ENCODE measurements around the gene ATG9A. TPM values are rescaled to one million over a fixed set of nuclear protein-coding genes. Genes with fewer than 3 reads are reported as not detected.

The ATG9A gene
- total RNA-seq, 1 donor from 2014 or later, result 83.6 TPM

- TF ChIP-seq CTCF (IDR thresholded peaks at IDR 0.05), result no peak
- peak overlapping the region; percentile 67 for H3K4me3 Mint-ChIP-seq (ENCODE audit: unreplicated experiment)
- H3K9me3 Mint-ChIP-seq (ENCODE audit: unreplicated experiment), result no peaks in the 10 kb centered on the region
- no peaks in the 10 kb centered on the region for H3K36me3 Mint-ChIP-seq (ENCODE audit: unreplicated experiment)
- H3K27me3 Mint-ChIP-seq (ENCODE audit: unreplicated experiment), result peaks cover 19% of the 10 kb centered on the region
- no peak for DNase-seq (ENCODE audit: extremely low spot score, unreplicated experiment)
- no peak overlapping the region for H3K27ac Mint-ChIP-seq (ENCODE audit: unreplicated experiment)
- peaks cover 57% of the 10 kb centered on the region for H3K4me1 Mint-ChIP-seq (ENCODE audit: unreplicated experiment)
Measured at GRCh38 chr2:219252570-219252899, 23.1 kb upstream of the ATG9A start.

GRCh38 chr2:219252084-219252483, 22.6 kb upstream of the ATG9A start:
- peak overlapping the region; percentile 67 for H3K27ac Mint-ChIP-seq (ENCODE audit: unreplicated experiment)
- H3K36me3 Mint-ChIP-seq (ENCODE audit: unreplicated experiment), result no peaks in the 10 kb centered on the region
- H3K4me3 Mint-ChIP-seq (ENCODE audit: unreplicated experiment), result no peak overlapping the region
- TF ChIP-seq CTCF (IDR thresholded peaks at IDR 0.05), result no peak
- peaks cover 19% of the 10 kb centered on the region for H3K27me3 Mint-ChIP-seq (ENCODE audit: unreplicated experiment)
- no peaks in the 10 kb centered on the region for H3K9me3 Mint-ChIP-seq (ENCODE audit: unreplicated experiment)
- H3K4me1 Mint-ChIP-seq (ENCODE audit: unreplicated experiment), result peaks cover 57% of the 10 kb centered on the region
- no peak for DNase-seq (ENCODE audit: extremely low spot score, unreplicated experiment)

GRCh38 chr2:219251656-219252055, 22.2 kb upstream of the ATG9A start:
- no peaks in the 10 kb centered on the region for H3K36me3 Mint-ChIP-seq (ENCODE audit: unreplicated experiment)
- H3K4me1 Mint-ChIP-seq (ENCODE audit: unreplicated experiment), result peaks cover 57% of the 10 kb centered on the region
- no peaks in the 10 kb centered on the region for H3K9me3 Mint-ChIP-seq (ENCODE audit: unreplicated experiment)

GRCh38 chr2:219250049-219250781, 20.8 kb upstream of the ATG9A start:
- no peaks in the 10 kb centered on the region for H3K9me3 Mint-ChIP-seq (ENCODE audit: unreplicated experiment)
- H3K27ac Mint-ChIP-seq (ENCODE audit: unreplicated experiment), result peak overlapping the region; percentile 94
- no peak for DNase-seq (ENCODE audit: extremely low spot score, unreplicated experiment)
- no peak overlapping the region for H3K4me3 Mint-ChIP-seq (ENCODE audit: unreplicated experiment)
- peaks cover 9% of the 10 kb centered on the region for H3K27me3 Mint-ChIP-seq (ENCODE audit: unreplicated experiment)
- peaks cover 62% of the 10 kb centered on the region for H3K4me1 Mint-ChIP-seq (ENCODE audit: unreplicated experiment)
- TF ChIP-seq CTCF (IDR thresholded peaks at IDR 0.05), result no peak
- no peaks in the 10 kb centered on the region for H3K36me3 Mint-ChIP-seq (ENCODE audit: unreplicated experiment)

More at GRCh38 chr2:219251656-219252055, 22.2 kb upstream of the ATG9A start:
- no peak for DNase-seq (ENCODE audit: extremely low spot score, unreplicated experiment)
- Mint-ChIP-seq H3K27me3 (ENCODE audit: unreplicated experiment) (peaks cover 19% of the 10 kb centered on the region), H3K4me3 (ENCODE audit: unreplicated experiment) (no peak overlapping the region), H3K27ac (ENCODE audit: unreplicated experiment) (peak overlapping the region; percentile 67)
- no peak for TF ChIP-seq CTCF (IDR thresholded peaks at IDR 0.05)

GRCh38 chr2:219249203-219249980, 20.0 kb upstream of the ATG9A start:
- H3K4me1 Mint-ChIP-seq (ENCODE audit: unreplicated experiment), result peaks cover 62% of the 10 kb centered on the region
- TF ChIP-seq CTCF (IDR thresholded peaks at IDR 0.05), result no peak
- H3K9me3 Mint-ChIP-seq (ENCODE audit: unreplicated experiment), result no peaks in the 10 kb centered on the region
- H3K27me3 Mint-ChIP-seq (ENCODE audit: unreplicated experiment), result peaks cover 3% of the 10 kb centered on the region
- H3K36me3 Mint-ChIP-seq (ENCODE audit: unreplicated experiment), result no peaks in the 10 kb centered on the region
- no peak for DNase-seq (ENCODE audit: extremely low spot score, unreplicated experiment)
- H3K4me3 Mint-ChIP-seq (ENCODE audit: unreplicated experiment), result peak overlapping the region; percentile 7
- H3K27ac Mint-ChIP-seq (ENCODE audit: unreplicated experiment), result peak overlapping the region; percentile 94

Data from osteocyte (in vitro differentiated cells).